ENCODE data around the gene CTNNA3. TPM values are rescaled to one million over a fixed set of nuclear protein-coding genes. Genes with fewer than 3 reads are reported as not detected.

The CTNNA3 gene
- polyA plus RNA-seq, 1 experiment, result not detected

DNA sequence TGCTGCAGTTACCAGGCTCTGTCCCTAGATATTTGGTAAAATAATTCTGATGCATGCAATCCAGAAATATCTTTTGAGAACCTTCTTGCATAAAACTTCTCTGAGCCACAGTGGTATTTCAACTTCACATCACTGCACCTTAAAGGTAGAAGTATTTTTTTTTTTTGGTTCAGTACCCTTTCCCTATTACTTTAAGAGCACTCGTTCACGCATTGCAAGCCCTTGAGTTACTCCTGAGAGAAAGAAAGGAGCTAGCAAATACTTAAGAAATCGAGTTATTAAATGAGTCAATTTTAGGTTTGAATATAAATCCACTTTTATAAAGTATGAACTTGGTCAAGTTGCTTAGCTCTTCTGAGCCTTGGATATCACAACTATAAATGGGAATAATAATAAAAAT, 1377.2 kb downstream of the CTNNA3 start:
- POLR2A ChIA-PET, result no interaction called here
- no peaks in the 10 kb centered on the region for H3K27me3 ChIP-seq (ENCODE audit: control insufficient read depth, insufficient read depth, low read length)
- H3K36me3 ChIP-seq (ENCODE audit: control insufficient read depth, insufficient read depth, low read length), result no peaks in the 10 kb centered on the region
- no peak for DNase-seq (ENCODE audit: low read depth)
- TF ChIP-seq, protein P1, sequence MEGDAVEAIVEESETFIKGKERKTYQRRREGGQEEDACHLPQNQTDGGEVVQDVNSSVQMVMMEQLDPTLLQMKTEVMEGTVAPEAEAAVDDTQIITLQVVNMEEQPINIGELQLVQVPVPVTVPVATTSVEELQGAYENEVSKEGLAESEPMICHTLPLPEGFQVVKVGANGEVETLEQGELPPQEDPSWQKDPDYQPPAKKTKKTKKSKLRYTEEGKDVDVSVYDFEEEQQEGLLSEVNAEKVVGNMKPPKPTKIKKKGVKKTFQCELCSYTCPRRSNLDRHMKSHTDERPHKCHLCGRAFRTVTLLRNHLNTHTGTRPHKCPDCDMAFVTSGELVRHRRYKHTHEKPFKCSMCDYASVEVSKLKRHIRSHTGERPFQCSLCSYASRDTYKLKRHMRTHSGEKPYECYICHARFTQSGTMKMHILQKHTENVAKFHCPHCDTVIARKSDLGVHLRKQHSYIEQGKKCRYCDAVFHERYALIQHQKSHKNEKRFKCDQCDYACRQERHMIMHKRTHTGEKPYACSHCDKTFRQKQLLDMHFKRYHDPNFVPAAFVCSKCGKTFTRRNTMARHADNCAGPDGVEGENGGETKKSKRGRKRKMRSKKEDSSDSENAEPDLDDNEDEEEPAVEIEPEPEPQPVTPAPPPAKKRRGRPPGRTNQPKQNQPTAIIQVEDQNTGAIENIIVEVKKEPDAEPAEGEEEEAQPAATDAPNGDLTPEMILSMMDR (IDR thresholded peaks at IDR 0.05; ENCODE audit: insufficient read depth, low read depth, low read length), result no peak
- no peak overlapping the region for H3K4me3 ChIP-seq (ENCODE audit: low read depth, low read length)
- CTCF ChIA-PET, result no interaction called here

DNA sequence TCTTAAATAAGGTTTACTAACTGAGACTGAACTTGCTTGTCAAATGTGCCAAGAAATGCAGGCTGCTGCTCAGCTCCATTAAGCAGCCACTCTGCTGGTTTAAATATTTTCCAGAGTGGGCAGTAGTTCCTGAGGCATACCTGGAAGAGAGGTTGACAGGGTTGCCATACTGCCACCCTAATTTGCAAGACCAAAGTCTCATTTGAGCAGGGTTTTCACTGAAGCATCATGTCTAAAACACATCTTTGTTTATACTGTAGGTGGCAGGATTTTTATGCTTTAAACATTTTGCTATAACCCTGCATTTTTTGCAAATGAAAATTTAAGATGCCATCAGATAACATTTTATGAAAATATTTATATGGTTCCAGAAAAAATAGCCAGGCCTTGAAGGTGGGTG, 1388.2 kb downstream of the CTNNA3 start:
- no peaks in the 10 kb centered on the region for H3K36me3 ChIP-seq (ENCODE audit: control insufficient read depth, insufficient read depth, low read length)
- TF ChIP-seq, protein P1 (IDR thresholded peaks at IDR 0.05; ENCODE audit: insufficient read depth, low read depth, low read length), result no peak
- H3K4me3 ChIP-seq (ENCODE audit: low read depth, low read length), result no peak overlapping the region
- no peak for DNase-seq (ENCODE audit: low read depth)
- ChIA-PET POLR2A (no interaction called here), CTCF (no interaction called here)
- H3K27me3 ChIP-seq (ENCODE audit: control insufficient read depth, insufficient read depth, low read length), result no peaks in the 10 kb centered on the region

DNA sequence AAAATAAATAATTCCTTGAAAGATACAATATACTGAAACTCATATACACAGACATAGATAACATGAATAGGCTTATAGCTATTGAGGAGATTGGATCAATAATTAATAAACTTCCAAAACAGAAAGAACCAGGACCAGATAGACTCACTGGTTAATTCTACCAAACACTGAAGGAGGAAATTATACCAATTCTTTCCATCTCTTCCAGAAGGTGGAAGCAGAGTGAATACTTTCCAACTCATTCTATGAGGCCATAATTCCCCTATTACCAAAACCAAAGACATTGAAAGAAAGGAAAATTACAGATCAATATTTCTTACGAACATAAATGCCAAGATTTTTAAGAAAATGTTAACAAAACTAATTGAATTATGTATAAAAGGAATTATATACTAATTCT, 1394.9 kb downstream of the CTNNA3 start:
- H3K27me3 ChIP-seq (ENCODE audit: control insufficient read depth, insufficient read depth, low read length), result no peaks in the 10 kb centered on the region
- TF ChIP-seq, protein P1 (IDR thresholded peaks at IDR 0.05; ENCODE audit: insufficient read depth, low read depth, low read length), result no peak
- no peak for DNase-seq (ENCODE audit: low read depth)
- H3K4me3 ChIP-seq (ENCODE audit: low read depth, low read length), result no peak overlapping the region
- CTCF ChIA-PET, result no interaction called here
- H3K36me3 ChIP-seq (ENCODE audit: control insufficient read depth, insufficient read depth, low read length), result no peaks in the 10 kb centered on the region
- POLR2A ChIA-PET, result no interaction called here

DNA sequence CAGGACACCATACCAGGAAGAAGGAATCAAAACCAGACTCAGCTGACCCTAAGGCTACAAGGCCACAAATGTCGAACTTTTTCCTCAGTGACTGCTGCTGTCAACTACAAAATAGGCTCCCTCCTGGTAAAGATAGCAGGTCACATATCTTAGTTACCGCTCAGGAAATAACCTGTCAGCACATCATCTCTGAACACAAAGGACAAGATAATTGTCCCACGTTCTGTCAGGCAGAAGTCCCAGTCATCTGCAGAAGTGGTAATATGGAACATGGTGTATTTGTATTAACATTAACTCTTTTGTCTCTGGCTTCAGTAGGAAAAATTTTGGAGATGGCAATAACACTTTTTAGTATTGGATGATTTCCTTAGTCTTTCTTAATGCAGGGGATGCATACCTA, 1400.4 kb downstream of the CTNNA3 start:
- DNase-seq (ENCODE audit: low read depth), result no peak
- H3K36me3 ChIP-seq (ENCODE audit: control insufficient read depth, insufficient read depth, low read length), result no peaks in the 10 kb centered on the region
- no peaks in the 10 kb centered on the region for H3K27me3 ChIP-seq (ENCODE audit: control insufficient read depth, insufficient read depth, low read length)
- ChIA-PET CTCF (no interaction called here), POLR2A (no interaction called here)
- TF ChIP-seq, protein P1 (IDR thresholded peaks at IDR 0.05; ENCODE audit: insufficient read depth, low read depth, low read length), result no peak
- no peak overlapping the region for H3K4me3 ChIP-seq (ENCODE audit: low read depth, low read length)

DNA sequence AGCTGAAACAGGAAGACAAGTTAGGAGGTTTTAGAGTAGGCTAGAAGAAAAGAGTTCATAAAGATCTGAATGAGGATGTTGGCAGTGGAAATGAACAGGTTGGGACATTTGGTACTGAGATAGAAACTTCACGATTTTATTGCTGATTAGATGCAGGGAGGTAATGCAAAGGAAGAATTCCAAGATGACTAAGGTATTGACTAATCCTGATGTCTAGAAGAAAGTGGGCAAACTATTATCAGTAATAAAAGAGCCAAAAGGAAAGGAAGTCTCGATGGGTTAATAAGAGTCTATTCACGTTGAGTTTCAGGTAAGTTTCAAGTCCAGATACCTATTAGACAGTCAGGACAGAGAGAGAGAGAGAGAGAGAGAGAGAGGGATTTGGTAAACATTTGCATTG, 1401.5 kb downstream of the CTNNA3 start:
- Histone ChIP-seq H3K27me3 (ENCODE audit: control insufficient read depth, insufficient read depth, low read length) (no peaks in the 10 kb centered on the region), H3K4me3 (ENCODE audit: low read depth, low read length) (no peak overlapping the region), H3K36me3 (ENCODE audit: control insufficient read depth, insufficient read depth, low read length) (no peaks in the 10 kb centered on the region)
- ChIA-PET CTCF (no interaction called here), POLR2A (no interaction called here)
- DNase-seq (ENCODE audit: low read depth), result no peak
- TF ChIP-seq, protein P1 (IDR thresholded peaks at IDR 0.05; ENCODE audit: insufficient read depth, low read depth, low read length), result no peak

Data from BJ (cell line).